Spleen (tissue), 11 donors: ENCODE measurements around the gene EXOSC2. TPM values are rescaled to one million over a fixed set of nuclear protein-coding genes. Genes with fewer than 3 reads are reported as not detected.

Source experiments
- DNase-seq: peaks from one replicate; pipeline ENCODE4 v3.0.0-alpha.2; 2020
- H3K27ac ChIP-seq, 8 donors: fragments of 200-600 bp; sonication (generic) in 7 of 8; 1 replicate in 4 of 8; 2 replicates in 4 of 8; pipeline versions ENCODE4 v1.5.0 to v1.8.0; 2016 to 2021; ENCODE audit warnings: inconsistent platforms in 4 of 8, mild to moderate bottlenecking in 4 of 8, moderate library complexity in 1 of 8
- H3K27me3 ChIP-seq, 7 donors: fragments of 200-600 bp; sonication (generic) in 6 of 7; replicated peaks in 1 of 7; 1 replicate in 4 of 7; 2 replicates in 3 of 7; pipeline versions ENCODE4 v1.5.0 to v1.8.0; 2016 to 2021; ENCODE audit warnings: inconsistent platforms in 3 of 7, mild to moderate bottlenecking in 1 of 7
- H3K36me3 ChIP-seq, 6 donors: fragments of 200-600 bp; sonication (generic) in 5 of 6; 1 replicate in 4 of 6; 2 replicates in 2 of 6; pipeline versions ENCODE4 v1.5.0 to v1.8.0; 2016 to 2021; ENCODE audit warnings: inconsistent platforms in 2 of 6
- H3K4me1 ChIP-seq, 6 donors: fragments of 200-600 bp; sonication (generic) in 5 of 6; 1 replicate in 3 of 6; 2 replicates in 3 of 6; pipeline versions ENCODE4 v1.5.0 to v1.8.0; 2016 to 2021; ENCODE audit warnings: inconsistent platforms in 3 of 6
- H3K4me3 ChIP-seq, 8 donors: fragments of 200-600 bp; sonication (generic) in 7 of 8; 1 replicate in 4 of 8; 2 replicates in 4 of 8; pipeline versions ENCODE4 v1.5.0 to v1.8.0; 2016 to 2021; ENCODE audit warnings: inconsistent platforms in 4 of 8, mild to moderate bottlenecking in 4 of 8, moderate library complexity in 2 of 8
- H3K9me3 ChIP-seq, 8 donors: fragments of 200-600 bp; sonication (generic) in 7 of 8; 1 replicate in 4 of 8; 2 replicates in 4 of 8; pipeline versions ENCODE4 v1.5.0 to v1.8.0; 2016 to 2021; ENCODE audit warnings: inconsistent platforms in 4 of 8
- CTCF ChIP-seq, 11 experiments: fragments of 200-600 bp in 7 of 11; fragments of 450-650 bp in 4 of 11; sonication (generic) in 4 of 11; IDR thresholded peaks in 8 of 11; conservative IDR thresholded peaks in 3 of 11; 1 replicate in 7 of 11; 2 replicates in 4 of 11; pipeline versions ENCODE4 v1.4.0 to v1.8.0; 2016 to 2021; ENCODE audit warnings: antibody characterized with exemption in 11 of 11, inconsistent platforms in 4 of 11, mild to moderate bottlenecking in 1 of 11
- POLR2A ChIP-seq, 3 donors: fragments of 450-650 bp; IDR thresholded peaks; one replicate each; pipeline ENCODE4 v1.5.1; 2017; ENCODE audit warnings: antibody characterized with exemption in 3 of 3, mild to moderate bottlenecking in 1 of 3
- POLR2AphosphoS5 ChIP-seq, 3 donors: sonication (generic); formaldehyde crosslinking; IDR thresholded peaks; one replicate each; pipeline ENCODE4 v1.5.1; 2017; ENCODE audit warnings: antibody characterized with exemption in 3 of 3
- WGBS, 5 donors: extraction: QIAGEN DNeasy Blood & Tissue Kit in 3 of 5; methylation state at CpG; one replicate each; pipeline versions ENCODE4 v1.1.5 to v1.1.7; 2013 to 2018; 5-methylcytosine and 5-hydroxymethylcytosine counted together
- intact Hi-C: fragments of 100-400 bp; cut with DNase I; formaldehyde crosslinking; loops from one replicate; pipeline ENCODE4 v1.15.0; 2023; ENCODE audit warnings: low total_unique reads
- polyA plus RNA-seq, 3 donors: library from polyadenylated mRNA; stranded (reverse); fragments of 200-250 nt; gene quantifications; one replicate each; pipeline ENCODE4 v1.2.1, GENCODE V29; 2013
- total RNA-seq, 7 donors: library from RNA; depleted of rRNA in 3 of 7; stranded (reverse); fragments of >200 nt in 3 of 7; fragmentation: NEBNext Ultra II Directional in 4 of 7; extraction: Animal tissue kit (Norgen Biotek cat#: 25700) in 4 of 7; gene quantifications; one replicate each; pipeline versions ENCODE4 v1.1.0 to v1.2.1, GENCODE V29; 2016 to 2021
- donor health status: healthy with polysubstance abuse.
- donor health status: DM: no; HTN: no; CAD: no; lungs with moderate emphysema.
- donor health status: DM: no; HTN: no; CAD: no.
- donor health status: Bipolar disorder and iron deficiency.
- donor health status: healthy.
- donor health status: DM: no; HTN: no; CAD: no.
- donor health status: DM: yes; HTN: yes; CAD: no.

The EXOSC2 gene
- total and polyA plus RNA-seq, 10 donors: 16.9 to 34.6 (median 24.8) TPM

GRCh38 chr9:130701059-130702022, 7.8 kb downstream of the EXOSC2 start:
- Histone ChIP-seq H3K4me1 (peaks cover 0 to 32% (median 1%) of the 10 kb centered on the region in 6 donors), H3K27ac (no peak overlapping the region), H3K36me3 (peaks cover 4 to 100% (median 83%) of the 10 kb centered on the region in 6 donors), H3K9me3 (no peaks in the 10 kb centered on the region), H3K27me3 (no peaks in the 10 kb centered on the region), H3K4me3 (no peak overlapping the region)
- 64 to 79% (median 72%) methylated on average over 13 of the region's 13 CpGs for WGBS, 5 donors
- intact Hi-C loops: loop anchor here (5.0 to 10.0 kb wide), 3 partner anchors 166 to 346 kb away; no protein-coding TSS in a partner anchor
- TF ChIP-seq POLR2A (IDR thresholded peaks at IDR 0.05): no peak
- TF ChIP-seq CTCF (IDR thresholded peaks at IDR 0.05 in 8 of 11, conservative IDR thresholded peaks at IDR 0.05 in 3 of 11): peak; percentile 45 to 92 (median 84)
- TF ChIP-seq POLR2AphosphoS5 (IDR thresholded peaks at IDR 0.05): no peak
- DNase-seq: peak; percentile 88

- Histone ChIP-seq H3K9me3 (no peaks in the 10 kb centered on the region), H3K27me3 (no peaks in the 10 kb centered on the region), H3K4me3 (no peak overlapping the region), H3K4me1 (peaks cover 0 to 23% (median under 1%) of the 10 kb centered on the region in 6 donors), H3K27ac (no peak overlapping the region), H3K36me3 (peaks cover 4 to 80% (median 64%) of the 10 kb centered on the region in 6 donors)
- intact Hi-C loops: loop anchor here (5.0 to 10.0 kb wide), 3 partner anchors 164 to 344 kb away; no protein-coding TSS in a partner anchor
- 85 to 94% (median 91%) methylated on average over 7 of the region's 7 CpGs for WGBS, 5 donors
- DNase-seq: no peak
- TF ChIP-seq POLR2AphosphoS5 (IDR thresholded peaks at IDR 0.05) (no peak), POLR2A (IDR thresholded peaks at IDR 0.05) (no peak), CTCF (IDR thresholded peaks at IDR 0.05 in 8 of 11, conservative IDR thresholded peaks at IDR 0.05 in 3 of 11) (no peak)
These were observed 9.9 kb downstream of the EXOSC2 start for GRCh38 chr9:130703501-130703900.

GRCh38 chr9:130707225-130707976, 13.8 kb downstream of the EXOSC2 start:
- intact Hi-C loops: loop anchor here (10.0 kb wide), 1 partner anchor 237 kb away; no protein-coding TSS in a partner anchor
- no peak for DNase-seq
- no peak overlapping the region for H3K27ac ChIP-seq
- TF ChIP-seq POLR2AphosphoS5 (IDR thresholded peaks at IDR 0.05): no peak
- no peak for TF ChIP-seq POLR2A (IDR thresholded peaks at IDR 0.05)
- TF ChIP-seq CTCF (IDR thresholded peaks at IDR 0.05 in 8 of 11, conservative IDR thresholded peaks at IDR 0.05 in 3 of 11): peak; percentile 40 to 80 (median 72)
- 47 to 56% (median 52%) methylated on average over 9 of the region's 9 CpGs for WGBS, 5 donors
- peaks cover 4 to 41% (median 30%) of the 10 kb centered on the region in 6 donors for H3K36me3 ChIP-seq
- no peaks in the 10 kb centered on the region for H3K27me3 ChIP-seq
- H3K4me3 ChIP-seq: no peak overlapping the region
- H3K4me1 ChIP-seq: peaks cover 0 to 17% (median 7%) of the 10 kb centered on the region in 6 donors
- H3K9me3 ChIP-seq: no peaks in the 10 kb centered on the region
